ENCODE data around the gene STOM.
A peak's percentile ranks its signal among the peaks of the same experiment; 100 is the strongest.
"Not testable (repeated sequence)": the region's sequence is repeated elsewhere in the genome, so short reads cannot be mapped to it uniquely, and the experiment has no call there.

Gene STOM

DNA sequence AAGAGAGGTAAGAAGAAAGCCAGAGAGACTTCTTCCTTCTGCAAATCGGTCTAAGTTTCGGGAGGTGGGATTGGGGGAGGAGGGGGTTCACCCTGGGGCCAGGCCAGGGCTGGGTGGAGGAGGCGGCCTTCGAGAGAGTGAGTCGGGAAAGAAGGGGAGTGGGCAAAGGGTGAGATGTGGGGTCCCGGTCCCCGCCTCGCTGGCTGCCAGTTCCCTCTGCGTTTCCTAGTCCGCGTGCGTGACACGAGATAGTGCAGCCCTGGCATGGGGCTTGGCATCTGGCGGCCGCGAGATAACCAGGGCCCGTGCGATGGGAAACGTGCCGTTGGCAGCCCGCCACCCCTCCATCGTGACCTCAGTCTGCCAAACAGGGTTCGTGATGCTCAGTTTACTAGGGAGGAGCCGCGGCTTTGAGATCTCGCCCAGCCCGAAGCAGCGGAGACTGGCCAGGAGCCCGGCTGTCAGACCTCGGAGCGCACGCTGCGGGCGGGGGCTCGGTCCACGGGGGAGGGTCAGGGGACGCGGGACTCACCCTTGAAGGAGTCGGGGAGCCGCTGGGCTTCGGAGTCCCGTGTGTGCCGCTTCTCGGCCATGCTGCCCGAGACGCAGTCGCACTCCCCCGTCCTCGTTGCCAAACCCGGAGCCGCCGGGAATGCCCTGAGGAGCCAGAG is at the start of gene STOM:
Gene STOM (minus strand): TSS at position 656 of the 671 bp plus-strand sequence. CDS start 63 bp downstream, at position 593.
- peak; percentile 58 for DNase-seq

- DNase-seq, result no peak
Observed at GRCh38 chr9:121411993-121412392, 41.9 kb upstream of the STOM start.

DNA sequence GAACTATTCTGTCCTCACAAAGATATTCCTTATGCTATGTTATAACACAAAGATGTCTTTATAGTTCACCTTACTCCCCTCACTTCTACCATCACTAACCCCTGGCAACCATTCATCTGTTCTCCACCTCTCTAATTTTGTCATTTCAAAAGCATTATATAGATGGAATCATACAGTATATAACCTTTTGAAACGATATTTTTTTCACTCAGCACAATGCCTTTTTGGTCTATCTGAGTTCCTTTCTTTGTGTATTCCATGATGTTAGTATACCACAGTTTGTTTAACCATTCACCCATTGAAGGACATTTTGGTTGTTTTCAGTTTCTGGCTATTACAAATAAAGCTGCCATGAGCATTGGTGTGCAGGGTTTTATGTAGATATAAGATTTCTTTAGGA is 35.8 kb upstream of the STOM start:
- no peak for DNase-seq

- DNase-seq, result no peak
Observed at GRCh38 chr9:121404906-121405305, 34.9 kb upstream of the STOM start.

DNA sequence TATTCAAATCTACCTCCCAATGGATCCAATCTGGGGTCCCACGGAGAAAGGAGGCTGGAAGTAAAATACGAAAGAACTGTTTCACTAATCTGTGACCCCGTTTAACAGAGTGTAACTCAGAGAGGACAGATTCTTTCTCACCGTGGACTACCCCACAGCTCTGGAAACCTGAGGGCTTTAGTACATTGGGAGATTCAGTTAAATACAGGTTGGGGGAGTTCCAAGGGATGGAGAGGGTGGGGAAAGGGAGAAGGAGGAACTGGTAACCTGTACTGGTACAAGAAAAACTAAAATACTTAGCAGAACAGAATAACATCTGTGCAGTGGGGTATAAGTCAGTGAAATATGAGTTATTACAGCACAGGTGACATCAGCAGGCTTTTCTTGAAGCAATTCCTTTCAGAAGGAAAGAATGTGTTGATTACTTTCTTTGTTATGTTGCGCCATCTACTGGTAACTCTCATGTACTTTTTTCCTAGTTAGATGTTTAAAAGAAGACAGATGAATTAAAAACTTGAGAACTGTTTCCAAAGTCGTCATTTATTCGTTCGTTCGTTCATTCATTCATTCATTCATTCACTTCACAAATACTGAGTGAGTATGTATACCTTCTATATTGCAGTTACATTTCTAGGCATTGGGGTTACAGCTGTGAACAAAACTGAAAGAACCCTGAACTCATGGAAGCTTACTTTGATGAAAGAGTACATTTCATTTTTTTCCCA is 30.0 kb upstream of the STOM start:
- no peak for DNase-seq

DNA sequence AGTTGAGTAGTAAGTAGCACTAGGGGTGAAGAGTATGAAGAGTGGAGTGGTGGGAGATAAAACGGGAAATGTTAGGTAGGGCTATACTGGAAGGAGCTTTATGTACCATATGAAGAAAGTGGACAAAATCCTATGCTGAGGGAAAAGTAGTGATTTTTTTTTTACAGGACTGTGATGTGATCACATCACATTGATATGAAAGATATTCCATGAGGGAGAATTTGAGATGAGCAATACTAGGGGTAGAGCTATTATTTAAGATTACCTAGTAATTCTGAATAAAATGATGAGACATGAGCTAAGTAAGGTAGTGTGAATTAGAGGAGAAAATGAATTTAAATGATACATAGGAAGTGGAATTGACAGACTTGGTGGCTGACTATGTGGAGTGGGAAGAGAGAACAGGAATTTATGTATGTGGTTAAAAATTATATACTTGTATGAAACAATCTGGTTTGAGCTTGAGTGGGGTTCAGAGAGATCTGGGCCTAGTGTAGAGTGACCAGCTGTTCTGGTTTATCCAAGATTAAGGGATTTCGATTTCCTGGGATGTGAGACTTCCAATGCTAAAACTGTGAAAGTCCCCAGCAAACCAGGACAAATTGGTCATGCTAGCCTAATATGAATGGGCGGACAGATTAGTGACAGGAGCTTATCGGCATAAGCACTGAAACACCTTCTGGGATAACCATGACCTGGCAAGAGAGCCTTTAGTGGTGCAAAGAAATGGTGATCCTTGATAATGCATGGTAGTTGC is 29.3 kb upstream of the STOM start:
- no peak for DNase-seq

GRCh38 chr9:121398374-121398773 is 28.3 kb upstream of the STOM start:
- no peak for DNase-seq

- DNase-seq, result not testable (repeated sequence)
Observed at GRCh38 chr9:121397277-121397676, 27.2 kb upstream of the STOM start.

- no peak for DNase-seq
Observed at GRCh38 chr9:121395558-121395957, 25.5 kb upstream of the STOM start.

DNA sequence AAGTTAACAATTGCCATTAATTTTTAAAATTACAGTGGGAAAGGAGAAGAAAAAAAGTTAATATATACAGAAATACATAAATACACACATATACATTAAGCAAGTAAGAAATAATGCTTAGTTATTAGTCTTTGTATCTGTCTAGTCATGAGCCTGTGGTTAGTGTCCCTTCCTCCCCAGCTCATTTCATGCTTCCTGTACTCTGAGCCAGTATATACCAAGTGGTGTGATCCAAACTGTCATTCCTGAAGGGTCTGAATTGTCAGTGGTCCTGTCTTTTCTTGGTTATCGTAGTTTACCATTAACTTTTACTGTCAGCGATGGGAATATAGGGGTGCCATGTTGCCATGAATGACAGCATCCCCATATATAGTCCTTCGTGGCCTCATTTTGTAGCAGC is 24.2 kb upstream of the STOM start:
- no peak for DNase-seq

DNA sequence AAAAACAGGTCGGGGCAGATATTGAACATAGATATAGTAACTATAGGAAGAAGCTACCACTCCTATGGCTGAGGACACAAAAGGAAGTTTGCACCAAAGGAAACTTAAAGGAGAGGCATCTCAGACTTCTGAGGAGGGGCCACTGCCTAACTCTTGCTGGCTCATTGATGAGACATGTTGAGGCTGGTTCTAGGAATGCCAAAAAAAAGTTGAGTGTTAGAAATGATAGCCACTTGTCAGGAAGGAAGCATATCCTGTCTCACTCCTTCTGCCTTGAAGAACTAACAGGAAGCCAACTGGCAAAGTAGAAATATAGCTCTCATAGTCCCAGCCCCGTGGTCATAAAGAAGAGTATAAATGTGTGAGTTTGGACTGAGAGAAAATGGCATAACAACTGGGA is 23.3 kb upstream of the STOM start:
- no peak for DNase-seq

DNA sequence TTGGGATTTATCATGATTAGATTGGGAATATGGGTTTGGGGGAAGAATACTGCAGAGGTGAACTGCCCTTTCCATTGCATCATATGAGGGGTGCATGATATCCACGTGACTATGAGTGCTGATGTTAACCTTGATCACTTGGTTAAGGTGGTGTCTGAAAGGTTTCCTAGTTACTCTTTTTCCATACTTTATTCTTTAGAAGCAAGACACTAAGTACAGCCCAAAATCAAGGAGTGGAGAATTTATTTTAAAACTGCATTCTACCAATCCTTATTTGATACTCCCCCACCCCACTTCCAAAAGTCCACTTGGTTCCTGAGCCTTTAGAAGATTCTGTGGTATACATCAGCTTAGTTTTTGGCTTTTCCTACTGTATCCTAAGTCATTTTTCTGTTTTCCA is 20.3 kb upstream of the STOM start:
- no peak for DNase-seq

DNA sequence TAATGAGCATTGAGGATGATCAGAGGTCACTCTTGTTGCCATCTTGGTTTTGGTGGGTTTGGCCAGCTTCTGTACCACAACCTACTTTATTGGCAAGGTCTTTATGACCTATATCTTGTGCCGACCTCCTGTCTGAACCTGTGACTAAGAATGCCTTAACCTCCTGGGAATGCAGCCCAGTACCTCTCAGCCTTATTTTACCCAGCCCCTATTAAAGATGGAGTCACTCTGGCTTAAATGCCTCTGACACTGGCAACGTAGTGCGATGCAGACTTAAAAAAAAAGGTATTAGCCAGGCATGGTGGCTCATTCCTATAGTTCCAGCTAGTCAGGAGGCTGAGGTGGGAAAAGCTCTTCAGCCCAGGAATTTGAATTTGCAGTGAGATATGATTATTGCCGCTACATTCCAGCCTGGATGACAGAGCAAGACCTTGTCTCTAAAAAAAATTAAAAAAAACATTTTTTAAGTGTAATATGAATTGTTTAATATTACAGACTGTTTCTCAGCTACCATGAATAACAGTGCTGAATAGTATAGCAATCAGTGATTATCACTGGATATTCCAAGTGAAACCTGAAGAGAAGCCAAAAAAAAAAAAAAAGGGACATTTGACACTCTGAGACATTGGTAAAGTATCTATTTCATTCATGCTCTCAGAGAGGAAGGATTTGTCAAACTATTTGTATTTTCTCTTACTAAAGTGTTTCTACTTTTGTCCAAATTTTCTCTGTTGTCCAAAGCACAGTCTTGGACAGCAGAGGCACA is 18.3 kb upstream of the STOM start:
- no peak for DNase-seq

- DNase-seq, result no peak
Observed at GRCh38 chr9:121386442-121387175, 16.6 kb upstream of the STOM start.

DNA sequence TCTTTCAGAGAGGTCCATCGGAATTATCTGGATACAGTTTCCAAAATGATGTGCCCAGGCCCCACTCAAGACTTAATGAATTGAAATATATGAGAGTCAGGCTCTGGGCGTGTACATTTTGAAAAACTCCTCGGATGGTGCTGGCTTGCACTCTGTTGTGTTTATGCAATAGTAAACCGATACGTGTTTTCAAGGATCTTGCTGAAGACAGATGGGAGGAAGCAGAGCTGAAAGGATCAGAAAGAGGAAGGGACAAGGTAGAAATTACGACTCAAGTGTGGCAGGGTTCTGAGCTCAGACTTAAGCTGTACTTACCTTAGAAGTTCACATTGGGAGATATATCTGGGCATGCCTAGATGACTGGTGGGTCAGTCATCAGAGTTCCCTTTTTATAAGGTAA is 13.7 kb upstream of the STOM start:
- no peak for DNase-seq

GRCh38 chr9:121380846-121381245 is 10.8 kb upstream of the STOM start:
- no peak for DNase-seq

- no peak for DNase-seq
Observed at GRCh38 chr9:121376214-121376830, 6.3 kb upstream of the STOM start.

DNA sequence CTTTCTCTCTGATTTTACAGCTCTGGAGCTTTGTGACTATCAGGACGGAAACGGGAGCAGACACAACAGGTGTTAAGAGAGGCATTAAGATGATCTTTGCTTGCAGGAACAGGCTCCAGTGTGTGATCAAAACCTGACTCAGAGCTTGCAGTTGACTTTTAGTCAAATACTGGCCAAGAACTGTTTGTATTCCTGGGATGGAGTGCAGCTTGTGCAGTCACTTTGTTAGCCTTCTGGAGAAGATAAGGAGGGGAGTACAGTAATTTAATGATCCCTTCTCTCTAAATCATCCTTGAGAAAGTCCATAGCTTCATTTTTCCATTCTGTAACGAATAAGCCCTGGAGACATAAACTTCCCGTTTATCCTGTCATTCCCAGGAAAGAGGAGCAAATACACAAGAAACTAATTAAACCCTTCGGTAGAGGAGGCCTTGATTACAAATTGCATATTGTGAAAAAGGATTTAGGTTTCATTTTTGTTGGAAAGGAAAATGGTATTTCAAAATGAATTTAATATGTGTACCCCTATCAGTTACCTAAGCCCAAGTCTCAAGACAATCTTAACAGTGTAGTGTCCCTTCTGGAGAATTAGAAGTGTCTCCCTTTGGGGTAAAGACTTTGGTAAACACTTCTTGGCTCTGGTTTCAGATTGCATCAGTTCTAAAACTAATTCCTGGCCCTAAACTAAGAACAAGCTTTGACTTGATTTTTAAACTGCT is 3.1 kb upstream of the STOM start:
- no peak for DNase-seq

DNA sequence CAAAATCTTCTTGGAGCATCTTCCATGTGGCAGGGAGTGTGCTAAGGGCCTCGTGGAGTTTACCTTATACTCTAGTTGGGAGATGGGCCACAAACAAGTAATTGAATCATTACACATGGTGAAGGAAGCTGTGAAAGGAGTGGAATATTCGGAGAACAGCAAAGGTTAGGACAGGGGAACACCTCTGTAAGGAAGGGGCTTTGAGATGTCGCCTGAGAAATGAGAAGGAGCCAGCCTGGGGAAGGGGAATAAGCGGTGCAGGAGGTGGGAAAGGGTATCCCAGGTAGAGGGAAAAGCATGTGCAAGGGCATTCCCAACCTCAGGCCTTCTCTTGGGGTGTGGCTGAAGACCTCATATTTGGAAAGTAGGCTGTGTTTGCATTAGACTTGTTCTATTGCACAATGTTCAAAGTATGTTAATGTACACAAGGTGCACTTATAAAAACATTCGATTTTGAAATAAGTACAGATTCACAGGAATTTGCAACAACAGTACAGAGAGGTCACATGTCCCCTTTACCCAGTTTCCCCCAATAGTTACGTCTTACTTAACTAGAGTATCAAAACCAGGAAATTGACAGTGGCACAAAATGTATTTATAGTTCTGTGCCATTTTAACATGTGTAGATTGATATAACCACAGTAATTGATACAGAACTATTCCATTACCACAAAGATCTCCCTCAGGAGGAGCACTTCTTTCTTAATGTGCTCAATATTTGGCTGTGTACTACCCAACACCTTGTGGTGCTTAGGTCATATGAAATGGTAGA is 2.4 kb upstream of the STOM start:
- DNase-seq, result no peak

GRCh38 chr9:121371495-121372061 is 1.5 kb upstream of the STOM start:
- DNase-seq, result no peak
